GM03348 (cell line): ENCODE measurements around the gene POLRMT.
"Not testable (repeated sequence)": the region's sequence is repeated elsewhere in the genome, so short reads cannot be mapped to it uniquely, and the experiment has no call there.

Source experiments
- DNase-seq: peaks from one replicate; pipeline ENCODE4 v3.0.0; 2012; ENCODE audit warnings: low spot score

Gene POLRMT

DNA sequence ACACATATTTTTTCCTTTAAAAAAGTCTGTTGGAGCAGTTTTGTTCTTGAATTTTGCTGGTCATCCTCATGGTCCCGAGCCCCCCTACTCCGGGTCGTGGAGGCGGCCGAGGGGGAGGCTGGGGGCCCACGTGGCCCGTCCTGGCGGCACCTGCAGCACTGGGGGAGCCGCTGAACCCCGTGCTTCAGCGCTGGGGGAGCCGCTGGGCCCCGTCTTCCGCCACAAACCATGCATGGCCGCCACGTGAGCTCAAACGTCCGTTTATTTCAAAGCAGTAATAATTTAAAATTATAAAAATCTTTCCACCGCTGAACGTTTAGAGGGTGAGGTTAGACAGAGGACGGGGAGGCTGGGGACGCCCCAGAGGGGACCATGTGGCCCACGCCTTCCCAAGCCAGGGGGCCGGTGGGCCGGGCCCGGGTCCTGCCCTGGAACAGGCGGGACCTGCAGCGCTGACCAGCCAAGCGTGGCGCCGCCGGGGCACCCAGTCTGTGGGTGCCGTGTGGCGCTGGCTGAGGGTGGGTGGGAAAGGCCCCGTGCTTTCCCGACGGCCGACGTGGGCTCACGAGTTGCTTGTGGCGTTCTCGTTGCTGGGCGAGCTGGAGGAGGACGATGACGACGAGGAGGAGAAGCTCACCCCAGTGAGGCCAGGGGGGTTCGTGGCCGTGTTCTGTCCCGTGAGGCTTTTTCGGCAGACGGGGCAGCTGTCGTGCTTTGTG lies 14.4 kb upstream of the POLRMT start:
- no peak for DNase-seq

DNA sequence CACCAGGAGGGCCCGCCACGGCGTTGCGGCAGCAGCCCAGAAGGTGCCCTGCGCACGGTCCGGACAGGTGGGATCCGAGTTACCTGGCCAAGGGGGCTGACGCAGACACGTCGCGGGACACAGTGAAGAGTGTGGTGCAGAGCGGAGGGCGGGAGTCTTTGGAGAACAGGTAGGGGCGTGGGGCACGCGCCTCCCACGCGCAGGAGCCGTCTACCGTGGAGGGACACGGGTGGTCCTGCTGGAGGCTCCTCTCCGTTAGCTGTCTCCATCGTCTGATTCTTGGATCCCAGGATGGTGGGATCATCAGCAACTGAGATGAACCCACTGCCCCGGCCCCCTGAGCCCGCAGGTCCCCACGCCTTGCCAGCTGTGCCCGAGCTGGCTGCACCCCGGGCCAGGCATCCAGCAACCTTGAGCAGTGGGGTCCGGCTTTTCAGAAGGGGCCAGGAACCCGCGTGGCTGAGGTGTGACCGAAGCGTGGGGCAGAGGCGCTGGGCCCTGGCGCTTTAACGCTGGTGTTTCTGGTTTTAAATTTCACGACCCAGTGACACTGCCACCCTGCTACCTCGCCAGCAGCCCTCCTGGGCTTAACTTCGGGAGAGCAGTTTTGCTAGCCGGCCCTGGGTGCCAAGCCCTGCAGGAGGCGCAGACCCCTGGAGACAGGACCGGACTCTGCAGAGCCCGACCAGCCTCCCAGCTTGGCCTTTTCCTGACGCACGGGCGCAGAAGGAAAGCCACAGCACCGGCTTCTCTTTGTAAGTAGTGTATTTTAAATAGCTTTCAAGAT lies 13.6 kb upstream of the POLRMT start:
- no peak for DNase-seq

DNA sequence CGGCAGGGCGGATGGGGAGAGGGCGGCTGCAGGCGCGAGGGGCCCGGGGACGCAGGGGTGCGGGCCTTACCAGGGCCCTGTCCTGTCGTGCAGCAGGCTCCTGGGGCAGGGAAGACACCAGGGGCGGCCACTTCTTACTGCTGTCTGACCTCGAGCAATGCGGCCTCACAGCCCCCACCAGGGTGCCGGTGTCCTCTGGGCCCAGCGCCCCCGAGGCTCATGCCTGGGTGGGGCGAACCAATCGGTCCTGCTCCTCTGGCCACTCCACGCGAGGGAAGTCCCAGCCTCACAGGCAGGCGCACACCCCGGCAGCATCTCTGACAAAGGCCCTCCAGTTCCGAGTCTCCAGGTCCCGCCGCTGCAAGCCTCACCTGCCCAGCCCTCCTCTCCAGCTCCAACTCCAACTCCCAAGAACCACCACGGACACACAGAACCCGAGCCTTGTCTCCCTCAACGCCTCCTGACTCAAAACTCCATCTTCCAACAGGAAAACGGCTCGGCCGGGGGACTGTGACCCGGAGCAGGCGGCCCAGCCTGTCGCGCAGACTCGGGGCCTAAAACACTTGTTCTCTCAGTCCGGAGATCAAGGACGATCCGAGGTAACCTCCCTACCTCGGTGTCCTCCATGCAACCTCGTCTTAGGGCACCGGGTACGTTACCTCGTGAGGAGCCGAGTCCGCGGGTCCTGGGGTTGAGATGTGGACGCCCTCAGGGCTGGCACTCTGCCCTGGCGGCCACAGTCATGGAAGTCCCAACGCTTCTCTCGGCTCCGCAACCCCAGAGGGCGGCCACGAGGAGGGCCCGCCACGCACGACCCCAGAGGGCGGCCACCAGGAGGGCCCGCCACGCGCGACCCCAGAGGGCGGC lies 12.8 kb upstream of the POLRMT start:
- no peak for DNase-seq

GRCh38 chr19:644789-645188 lies 11.5 kb upstream of the POLRMT start:
- DNase-seq: no peak

- no peak for DNase-seq
Observed at GRCh38 chr19:644363-644762, 11.0 kb upstream of the POLRMT start.

GRCh38 chr19:643736-644135 lies 10.4 kb upstream of the POLRMT start:
- DNase-seq: no peak

- DNase-seq: no peak
Observed at GRCh38 chr19:642767-643727, 9.7 kb upstream of the POLRMT start.

- DNase-seq: no peak
Observed at GRCh38 chr19:641702-642101, 8.4 kb upstream of the POLRMT start.

- no peak for DNase-seq
Observed at GRCh38 chr19:640606-641189, 7.4 kb upstream of the POLRMT start.

- no peak for DNase-seq
Observed at GRCh38 chr19:640161-640558, 6.8 kb upstream of the POLRMT start.

DNA sequence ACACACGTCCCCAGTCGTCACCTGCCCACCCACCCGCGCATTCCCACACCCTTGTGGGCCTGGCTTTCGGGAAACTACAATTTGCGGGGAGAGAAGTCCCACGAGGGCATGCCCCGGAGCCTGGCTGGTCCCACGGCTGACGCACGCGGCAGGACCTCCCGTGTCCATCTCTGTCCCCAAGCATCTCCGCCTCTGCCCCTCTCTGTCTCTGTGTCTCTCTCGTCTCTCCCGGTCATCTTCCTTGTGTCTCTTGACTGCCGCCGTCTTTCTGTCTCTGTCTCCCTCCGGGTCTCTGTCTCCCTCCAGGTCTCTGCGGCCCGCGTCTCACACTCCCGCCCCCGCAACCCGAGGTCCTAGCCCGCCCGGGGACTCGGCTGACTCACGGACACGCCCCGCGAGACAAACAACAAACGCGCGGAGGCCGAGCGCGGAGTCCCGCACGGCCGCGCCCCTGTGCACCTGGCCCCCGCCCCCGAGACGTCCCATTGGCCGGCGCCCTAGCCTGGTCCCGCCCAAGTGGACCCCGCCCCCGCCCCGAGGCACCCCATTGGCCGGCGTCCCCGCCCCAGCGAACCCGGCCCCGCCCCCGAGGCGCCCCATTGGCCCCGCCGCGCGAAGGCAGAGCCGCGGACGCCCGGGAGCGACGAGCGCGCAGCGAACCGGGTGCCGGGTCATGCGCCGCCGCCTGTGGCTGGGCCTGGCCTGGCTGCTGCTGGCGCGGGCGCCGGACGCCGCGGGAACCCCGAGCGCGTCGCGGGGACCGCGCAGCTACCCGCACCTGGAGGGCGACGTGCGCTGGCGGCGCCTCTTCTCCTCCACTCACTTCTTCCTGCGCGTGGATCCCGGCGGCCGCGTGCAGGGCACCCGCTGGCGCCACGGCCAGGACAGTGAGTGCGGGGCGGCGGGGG lies 6.2 kb upstream of the POLRMT start, which contains the start of gene FGF22:
Gene FGF22 (plus strand): TSS at position 627 of the 908 bp plus-strand sequence. CDS start 47 bp downstream, at position 674.
- peak; percentile 100 for DNase-seq

- no peak for DNase-seq
Observed at GRCh38 chr19:638906-639252, 5.5 kb upstream of the POLRMT start.

GRCh38 chr19:634975-635652 lies 1.8 kb upstream of the POLRMT start:
- DNase-seq: no peak

DNA sequence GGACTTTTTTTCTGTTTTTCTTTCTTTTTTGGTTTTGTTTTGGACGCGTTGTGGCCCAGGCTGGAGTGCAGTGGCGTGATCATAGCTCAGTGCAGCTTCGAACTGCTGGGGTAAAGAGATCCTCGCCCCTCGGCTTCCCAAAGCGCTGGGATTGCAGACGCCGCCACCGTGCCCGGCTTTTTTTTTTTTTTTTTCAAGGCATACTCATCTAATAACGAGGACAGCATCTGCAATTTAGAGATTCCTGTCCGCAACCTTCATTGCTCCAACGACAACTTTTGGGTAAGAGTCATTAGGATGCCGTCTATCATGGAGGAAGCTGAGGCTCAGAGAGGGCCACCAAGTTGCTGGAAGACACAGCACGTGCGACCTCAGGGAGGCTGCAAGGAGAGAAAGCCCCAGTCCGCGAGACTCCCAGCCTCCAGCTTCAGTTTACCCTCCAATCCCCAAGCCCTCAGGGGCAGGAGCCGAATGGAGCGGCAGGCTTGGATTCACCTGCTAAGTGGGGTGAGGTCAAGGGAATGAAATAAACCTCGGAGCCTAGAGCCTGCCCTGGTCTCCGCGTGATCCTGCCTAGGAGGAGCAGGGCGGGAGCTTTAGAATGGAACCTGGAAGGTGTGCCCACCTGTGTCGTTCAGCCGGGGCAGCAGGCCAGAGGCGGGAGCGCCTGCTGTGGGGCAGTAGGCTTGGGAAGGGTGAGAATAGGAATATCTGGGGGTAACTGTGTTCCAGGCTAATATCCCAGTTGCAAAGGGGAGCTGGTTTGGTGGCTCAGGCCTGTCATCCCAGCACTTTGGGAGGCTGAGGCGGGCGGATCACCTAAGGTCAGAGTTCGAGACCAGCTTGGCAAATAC lies 676 bp upstream of the POLRMT start:
- peak; percentile 29 for DNase-seq

GRCh38 chr19:632579-633067 lies 714 bp downstream of the POLRMT start:
- peak; percentile 79 for DNase-seq

- DNase-seq: no peak
Observed at GRCh38 chr19:629961-630714, 3.2 kb downstream of the POLRMT start.

DNA sequence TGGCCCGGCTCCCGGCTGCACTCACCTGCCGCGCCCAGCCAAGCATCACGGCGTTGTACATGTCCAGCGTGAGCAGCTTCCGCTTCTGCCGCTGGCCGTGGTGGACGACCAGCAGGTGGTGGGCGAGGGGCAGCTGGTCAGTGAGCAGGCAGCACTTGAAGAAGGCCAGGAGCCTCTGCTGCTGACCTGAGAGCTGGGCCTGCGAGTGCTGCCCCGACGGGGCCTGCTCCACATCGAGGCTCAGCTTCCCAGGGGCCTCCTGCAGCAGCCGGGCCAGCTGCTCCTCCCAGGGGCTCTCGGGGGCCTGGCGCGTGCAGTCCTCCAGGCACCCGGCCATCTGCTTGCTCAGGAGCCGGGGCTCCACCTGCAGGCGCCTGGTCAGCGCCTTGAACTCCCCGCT lies 3.8 kb downstream of the POLRMT start:
- not testable (repeated sequence) for DNase-seq
